ENCODE measurements around the gene DGKD.

The DGKD gene

DNA sequence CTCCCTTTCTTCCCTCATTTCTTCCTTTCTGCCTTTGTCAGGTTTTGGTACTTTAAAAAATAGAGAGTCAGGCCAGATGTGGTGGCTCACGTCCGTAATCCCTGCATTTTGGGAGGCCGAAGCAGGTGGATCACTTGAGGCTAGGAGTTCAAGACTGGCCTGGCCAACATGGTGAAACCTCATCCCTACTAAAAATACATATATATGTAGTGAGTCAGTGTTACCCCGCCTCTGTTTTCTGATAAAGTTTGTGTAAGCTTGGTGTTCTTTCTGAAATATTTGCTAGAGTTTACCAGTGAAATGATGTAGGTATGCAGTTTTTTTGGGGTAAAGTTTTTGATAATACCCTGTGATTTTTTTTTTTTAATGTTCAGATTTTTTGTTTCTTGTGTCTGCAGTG lies 58.8 kb downstream of the DGKD start:
- DNase-seq (ENCODE audit: low read depth in 2 of 2) = no peak

- peak; percentile 66 to 78 for DNase-seq (ENCODE audit: low read depth in 2 of 2)
Observed at GRCh38 chr2:233413559-233414272, 59.4 kb downstream of the DGKD start.

DNA sequence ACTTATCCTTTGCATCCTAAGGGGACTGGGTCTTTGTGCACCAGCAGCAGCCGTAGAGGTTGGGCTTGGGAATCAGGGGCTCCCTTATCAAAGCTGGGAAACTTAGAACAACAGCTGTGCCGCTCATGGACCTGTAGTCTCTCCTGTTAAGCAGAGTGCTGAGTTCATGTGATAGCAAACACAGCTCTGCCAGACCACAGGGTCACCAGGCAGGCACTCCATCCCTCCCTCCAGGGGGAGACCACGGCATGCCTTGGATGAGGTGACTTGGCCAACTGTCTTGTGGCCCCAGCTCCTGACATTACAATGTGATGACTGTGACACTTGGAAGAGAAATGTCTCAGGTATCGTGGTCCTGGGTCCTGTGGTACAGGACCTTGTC lies 60.0 kb downstream of the DGKD start:
- DNase-seq (ENCODE audit: low read depth in 2 of 2) = no peak

DNA sequence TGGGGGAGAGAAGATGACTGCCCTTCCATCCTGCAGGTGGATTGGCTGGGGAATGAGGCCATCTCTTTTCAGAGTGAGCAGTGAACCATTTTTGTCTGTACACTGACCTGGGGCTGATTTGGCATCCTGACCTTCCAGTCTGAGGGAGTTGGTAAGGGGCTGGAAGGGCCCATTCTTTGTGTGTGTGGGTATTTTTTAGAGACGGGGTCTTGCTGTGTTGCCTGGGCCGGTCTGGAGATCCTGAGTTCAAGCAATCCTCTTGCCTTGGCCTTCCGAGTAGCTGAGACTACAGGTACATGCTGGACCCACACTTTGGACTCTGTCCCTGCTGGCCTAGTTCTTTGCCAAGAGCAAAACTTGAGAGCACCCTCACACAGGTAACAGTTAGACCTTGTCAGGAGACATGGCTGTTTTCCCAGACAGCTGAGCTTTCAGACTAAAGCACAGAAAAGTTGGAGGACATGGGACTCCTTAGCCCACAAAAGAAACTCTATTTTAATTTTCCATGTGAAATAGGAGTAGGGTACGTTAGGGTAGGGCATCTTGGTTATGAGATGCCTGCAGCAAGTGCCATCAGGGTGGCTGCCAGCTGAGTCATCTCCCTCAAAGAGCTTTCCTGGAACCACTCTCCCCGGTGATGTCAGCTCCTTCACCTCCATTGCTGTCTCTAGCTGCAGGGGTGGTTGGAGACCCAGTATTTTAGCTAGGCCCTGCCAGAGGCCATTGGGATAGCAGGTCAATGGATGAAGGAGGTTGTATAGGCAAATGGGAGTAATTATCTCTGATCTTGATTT lies 60.7 kb downstream of the DGKD start:
- DNase-seq (ENCODE audit: low read depth in 2 of 2) = peak in 1 of 2 donors; percentile 35

GRCh38 chr2:233416199-233416598 lies 61.9 kb downstream of the DGKD start:
- DNase-seq (ENCODE audit: low read depth in 2 of 2) = no peak

- DNase-seq (ENCODE audit: low read depth in 2 of 2) = no peak
Observed at GRCh38 chr2:233416706-233417105, 62.4 kb downstream of the DGKD start.

DNA sequence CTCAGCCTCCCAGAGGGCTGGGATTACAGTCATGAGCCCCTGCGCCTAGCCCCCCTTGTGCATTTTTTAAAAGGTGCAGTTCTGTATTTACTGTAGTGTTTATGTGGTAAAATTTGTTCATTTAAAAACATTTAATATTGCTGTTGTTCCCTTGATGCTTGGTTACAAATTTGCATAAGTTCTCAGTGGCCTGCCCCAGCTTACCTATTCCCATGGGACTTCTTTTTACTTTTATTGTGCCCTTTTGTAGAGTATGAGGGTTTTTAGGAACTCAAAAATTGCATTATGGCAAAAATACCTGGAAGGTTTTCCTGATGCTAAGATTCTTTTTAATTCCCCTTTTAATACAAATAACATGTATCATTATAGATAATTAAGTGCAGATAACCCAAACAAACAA lies 63.0 kb downstream of the DGKD start:
- DNase-seq (ENCODE audit: low read depth in 2 of 2) = no peak

DNA sequence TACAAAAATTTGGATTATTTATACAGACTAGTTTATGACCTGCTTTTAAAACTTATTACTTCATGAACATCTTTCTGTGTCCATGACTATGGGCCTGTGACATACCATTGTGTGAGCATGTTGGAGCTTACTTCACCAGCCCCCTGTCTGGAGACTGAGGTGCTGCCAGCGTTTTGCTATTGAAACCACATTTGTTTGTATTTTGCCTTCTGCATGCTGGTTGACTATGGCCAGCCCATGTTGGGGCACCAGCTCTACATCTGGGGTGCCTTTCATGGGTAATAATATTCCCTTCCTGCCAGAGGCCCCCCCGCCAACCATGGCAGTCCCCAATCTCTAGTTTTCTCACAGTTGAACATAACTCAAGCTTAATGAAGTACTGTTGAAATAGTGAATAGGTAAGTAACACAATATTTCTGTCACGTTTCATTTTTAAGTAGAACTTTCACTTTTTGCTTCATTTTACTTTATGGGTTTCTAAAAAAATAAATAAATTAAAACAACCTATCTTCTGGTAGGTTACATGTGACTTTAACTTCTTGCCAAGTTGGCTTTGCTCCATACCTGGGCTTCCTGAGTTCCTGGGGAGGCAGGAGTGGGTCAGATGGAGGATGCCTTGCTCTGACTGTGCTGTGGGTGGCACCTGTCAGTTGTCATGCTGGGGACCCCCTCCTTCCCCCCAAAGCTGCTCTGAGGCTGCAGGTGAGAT lies 63.9 kb downstream of the DGKD start:
- DNase-seq (ENCODE audit: low read depth in 2 of 2) = no peak

DNA sequence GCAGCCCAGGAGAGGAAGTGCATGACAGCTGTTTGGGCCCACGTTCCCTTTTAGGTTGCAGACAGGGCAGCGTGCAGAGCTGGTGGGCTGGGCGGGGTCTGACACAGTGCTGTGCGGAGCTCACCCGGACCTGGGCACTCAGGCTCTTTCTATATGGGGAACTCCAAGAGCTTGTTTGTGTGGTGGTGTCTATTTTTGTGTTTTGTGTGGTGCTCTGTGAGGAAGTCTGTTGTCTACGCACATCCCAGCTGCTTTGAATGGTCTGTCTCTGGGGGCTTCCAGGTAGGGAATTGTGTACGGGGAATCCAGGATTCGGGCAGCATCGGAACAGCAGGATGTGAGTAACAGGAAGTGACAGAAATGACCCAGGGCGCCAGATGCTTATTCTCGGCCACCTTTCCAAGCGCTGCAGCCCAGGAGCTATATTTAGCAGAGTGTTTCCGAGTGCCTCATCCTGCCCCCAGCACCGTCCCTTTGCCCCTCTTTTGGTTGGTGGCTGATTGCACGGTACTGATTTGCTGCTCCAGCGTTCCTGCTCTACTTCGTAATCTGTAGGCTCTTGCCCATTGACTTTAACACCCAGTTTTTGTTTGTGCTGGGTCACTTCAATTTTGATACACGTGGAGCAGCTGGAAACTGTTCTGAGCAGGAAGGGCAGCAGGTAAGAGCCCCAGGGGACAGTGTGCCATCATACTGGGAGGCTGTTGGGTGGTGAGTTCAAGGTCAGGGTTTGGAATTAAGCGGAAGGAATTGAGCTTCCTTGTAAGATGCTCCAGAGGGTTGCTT lies 64.7 kb downstream of the DGKD start:
- no peak for DNase-seq (ENCODE audit: low read depth in 2 of 2)

DNA sequence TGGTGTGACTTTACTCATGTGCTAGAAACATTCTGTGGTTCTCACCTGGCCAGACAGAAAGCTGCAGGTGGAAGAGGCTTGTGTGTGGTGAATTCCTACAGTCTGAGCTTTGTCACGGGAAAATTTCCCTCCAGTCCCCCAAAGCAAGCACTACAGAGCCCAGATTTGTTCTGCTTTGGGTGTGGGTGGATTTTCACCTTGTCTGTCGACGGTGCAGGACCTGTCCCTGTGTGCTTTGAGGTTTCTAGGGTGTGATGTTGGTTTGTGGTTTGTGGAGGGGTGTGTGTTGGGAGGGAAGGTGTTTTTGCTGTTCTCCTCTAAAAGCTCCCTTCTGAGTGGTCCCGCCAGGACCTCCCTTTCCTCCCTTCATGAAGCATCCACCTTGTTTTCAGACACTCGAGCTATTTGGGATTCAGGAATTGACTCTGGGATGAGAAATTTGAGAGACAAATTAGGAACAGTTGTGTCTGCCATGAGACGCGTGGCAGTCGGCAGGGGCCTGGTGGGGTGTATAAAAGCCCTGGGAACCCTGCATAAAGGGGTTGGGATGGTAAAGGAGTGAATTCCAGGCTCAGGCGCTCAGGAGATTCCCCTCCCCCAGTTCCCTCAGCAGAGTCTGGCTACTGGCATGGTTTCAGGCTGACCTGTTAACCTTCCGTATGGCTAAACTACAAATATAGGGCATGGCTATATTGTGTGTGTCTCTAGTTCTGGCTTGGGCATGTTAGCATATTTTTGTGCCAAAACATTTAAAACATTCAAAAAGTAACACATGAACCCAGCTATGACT lies 65.5 kb downstream of the DGKD start:
- DNase-seq (ENCODE audit: low read depth in 2 of 2) = no peak

DNA sequence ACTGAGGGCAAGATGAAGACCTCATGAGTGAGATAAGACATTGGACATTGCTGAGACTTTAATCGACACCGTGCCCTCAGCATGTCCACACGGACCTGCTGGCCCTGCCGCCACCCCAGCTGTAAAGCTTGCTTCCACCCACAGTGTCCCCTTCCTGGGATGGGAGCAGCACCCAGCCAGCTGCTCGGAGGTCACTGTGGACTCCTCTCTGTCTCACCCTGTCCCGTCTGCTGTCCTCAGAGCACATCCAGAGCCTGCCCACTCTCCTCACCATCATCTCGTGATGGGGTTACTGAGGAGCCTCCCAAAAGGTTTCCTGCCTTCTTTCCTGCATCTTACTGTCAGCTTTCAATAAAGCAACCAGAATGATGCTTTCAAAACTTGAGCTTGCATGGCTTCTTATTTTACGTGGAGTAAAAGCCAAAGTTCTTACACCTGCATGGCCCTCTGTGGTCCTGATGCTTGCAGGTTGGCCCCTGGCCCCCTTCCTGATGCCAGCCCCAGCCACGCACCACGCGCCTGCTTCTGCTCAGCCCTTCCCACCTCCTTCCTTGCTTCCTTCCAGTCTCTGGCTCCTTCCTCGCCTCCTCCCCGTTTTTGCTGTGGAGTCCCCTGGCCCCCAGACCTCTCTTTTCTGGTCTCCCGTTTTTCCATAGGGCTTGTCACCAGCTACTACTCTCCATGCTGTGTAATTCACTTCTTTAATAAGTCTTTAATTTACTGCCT lies 67.0 kb downstream of the DGKD start:
- no peak for DNase-seq (ENCODE audit: low read depth in 2 of 2)

DNA sequence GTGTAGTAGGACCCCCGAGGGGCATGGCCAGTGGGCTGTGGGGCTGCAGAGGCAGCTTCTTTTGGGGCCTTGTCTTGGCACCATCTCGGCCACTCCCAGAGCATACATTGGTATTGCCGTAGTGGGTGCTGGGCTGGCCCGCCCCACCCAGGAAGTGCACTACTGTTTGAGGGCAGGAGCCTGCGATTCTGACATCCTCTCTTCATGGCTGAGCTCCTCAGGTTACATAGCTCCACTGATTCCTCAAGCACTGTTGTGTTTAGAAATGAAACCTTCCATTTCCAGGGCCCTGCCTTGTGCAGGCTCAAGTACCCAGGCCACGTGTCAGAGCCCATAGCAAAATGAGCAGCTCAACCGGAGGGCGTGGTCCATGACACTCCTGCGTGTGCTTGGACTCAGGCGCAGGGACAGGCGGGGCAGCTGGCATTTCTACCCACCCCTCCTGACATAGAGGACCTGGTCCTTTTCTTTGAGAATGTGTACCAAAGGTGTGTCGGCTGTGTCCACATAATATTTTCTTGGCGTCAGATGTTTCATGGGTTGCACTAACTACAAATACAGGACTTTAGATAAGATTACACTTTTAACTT lies 67.9 kb downstream of the DGKD start:
- peak in 1 of 2 donors; percentile 34 for DNase-seq (ENCODE audit: low read depth in 2 of 2)

GRCh38 chr2:233422649-233423551 lies 68.6 kb downstream of the DGKD start:
- no peak for DNase-seq (ENCODE audit: low read depth in 2 of 2)

DNA sequence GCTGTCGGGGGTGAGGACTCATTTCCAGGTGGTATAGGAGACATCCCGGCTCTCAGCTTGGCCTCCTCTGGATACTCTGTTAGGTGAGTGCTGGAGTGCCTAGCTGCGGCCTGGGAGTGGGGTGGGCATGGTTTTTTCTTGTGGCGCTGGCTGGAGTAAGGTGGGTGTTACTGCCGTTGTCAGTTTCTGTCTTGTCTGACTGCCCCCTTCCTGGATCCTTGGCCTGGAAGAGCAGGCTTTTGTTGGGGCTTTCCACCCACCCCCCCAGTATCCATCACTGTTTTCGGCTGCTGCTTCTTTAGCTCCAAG lies 69.2 kb downstream of the DGKD start:
- DNase-seq (ENCODE audit: low read depth in 2 of 2) = no peak

DNA sequence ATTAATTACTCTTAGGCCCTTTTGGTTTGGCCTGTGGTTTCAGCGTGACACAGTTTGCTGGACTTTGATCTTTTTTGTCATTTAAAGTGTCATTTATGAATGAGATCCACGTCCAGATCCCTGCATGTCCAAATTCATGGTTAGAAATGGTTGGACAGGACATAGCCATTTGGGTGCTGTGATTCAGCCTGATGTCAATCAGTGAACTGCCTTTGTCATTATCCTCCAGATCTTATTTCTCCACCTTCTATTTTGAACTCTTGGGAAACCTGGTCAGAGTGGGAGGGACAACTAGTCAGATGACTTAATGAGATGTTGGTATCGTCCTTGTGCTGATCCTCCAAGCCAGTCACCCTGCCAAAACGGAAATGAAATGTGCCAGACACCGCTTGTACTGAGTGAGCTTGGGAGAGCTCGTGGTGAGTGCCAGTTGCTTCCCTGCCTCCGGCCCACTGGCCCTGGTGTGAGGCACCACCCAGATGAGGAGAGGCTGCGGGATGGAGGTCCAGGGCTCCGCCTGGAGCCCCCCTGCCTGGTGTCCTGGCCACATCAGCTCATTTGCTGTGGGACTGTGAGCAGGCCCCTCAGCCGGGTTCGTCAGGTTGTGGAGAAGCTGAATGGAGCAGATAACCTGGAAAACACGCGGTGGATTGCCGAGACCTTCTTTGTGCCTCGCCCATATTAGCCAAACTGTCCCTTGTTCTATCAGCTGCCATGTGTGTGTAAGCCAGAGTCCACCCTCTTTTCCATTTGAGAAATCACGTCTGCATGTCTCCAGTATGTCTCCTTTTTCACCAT lies 70.1 kb downstream of the DGKD start:
- no peak for DNase-seq (ENCODE audit: low read depth in 2 of 2)

DNA sequence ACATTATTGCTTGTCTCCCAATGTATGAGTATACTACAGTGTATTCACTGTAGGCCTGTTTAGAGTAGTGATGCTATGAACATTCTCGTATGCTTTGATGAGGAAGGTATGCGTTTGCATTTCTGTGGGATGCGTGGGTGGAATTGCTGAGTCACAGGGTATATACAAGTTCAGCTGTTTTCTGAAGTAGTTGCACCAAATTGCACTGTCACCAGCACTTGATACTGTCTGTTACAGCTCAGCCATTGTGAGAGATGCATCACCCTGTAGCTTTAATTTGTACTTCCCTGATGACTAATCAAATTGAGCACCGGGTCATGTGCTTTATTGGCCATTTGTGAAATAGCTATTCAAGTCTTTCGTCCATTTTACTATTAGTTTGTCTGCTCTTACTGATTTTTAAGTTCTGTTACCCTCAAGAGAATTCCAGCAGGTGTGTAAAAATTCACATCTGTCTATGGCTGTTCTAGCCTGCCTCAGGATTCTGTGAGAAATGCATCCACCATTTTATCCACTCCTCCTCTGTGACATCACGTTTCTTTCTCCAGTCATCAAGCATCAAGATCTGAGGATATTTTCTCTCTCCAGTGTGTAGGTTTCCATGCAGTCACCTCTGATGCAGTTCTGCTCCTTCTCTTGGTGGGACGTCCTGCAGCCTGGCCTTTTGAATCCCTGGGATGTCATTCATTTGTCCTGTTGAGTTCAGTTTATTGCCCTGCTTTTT lies 72.5 kb downstream of the DGKD start:
- DNase-seq (ENCODE audit: low read depth in 2 of 2) = peak; percentile 23 to 69

DNA sequence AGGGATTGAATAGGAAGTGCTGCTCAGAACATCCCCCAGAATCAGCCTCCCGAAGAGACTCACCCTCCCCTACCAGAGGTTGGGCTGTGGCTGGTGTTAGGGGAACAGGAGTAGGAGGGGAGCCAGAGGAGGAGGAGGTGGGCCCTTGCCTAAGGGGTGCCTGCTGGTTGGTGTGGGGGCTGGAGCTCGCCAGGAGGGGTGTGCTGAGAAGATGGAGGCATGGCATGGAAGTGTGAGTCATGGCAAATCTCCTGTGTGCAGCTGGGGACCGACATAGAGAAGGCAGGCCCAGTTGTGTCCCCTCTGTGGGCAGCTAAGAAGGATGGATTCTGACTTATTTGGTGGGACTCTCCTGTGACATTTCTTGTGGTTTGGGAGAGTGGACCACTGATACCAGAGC lies 73.7 kb downstream of the DGKD start:
- no peak for DNase-seq (ENCODE audit: low read depth in 2 of 2)

GRCh38 chr2:233428438-233428837 lies 74.1 kb downstream of the DGKD start:
- no peak for DNase-seq (ENCODE audit: low read depth in 2 of 2)

Measured in stimulated activated CD8-positive, alpha-beta memory T cell treated with anti-CD3 and anti-CD28 coated beads, Interleukin-15, amount 100 ng/mL, for 4 hours (primary cell).